AG04449 (cell line): Measurements from ENCODE around the gene POLR2F.

Source experiments
- CTCF ChIA-PET: fragments of 350-600 bp; formaldehyde crosslinking; extraction: SDS; loops from one replicate; lab custom pipeline; 2021; ENCODE audit warnings: antibody characterized with exemption; lab: Yijun Ruan, JAX
- POLR2A ChIA-PET: fragments of 400-600, 350-600 bp; formaldehyde crosslinking; extraction: SDS; loops from one replicate; lab custom pipeline; 2020; ENCODE audit warnings: antibody characterized with exemption, inconsistent platforms; lab: Yijun Ruan, JAX
- DNase-seq: peaks from one replicate; pipeline ENCODE4 v3.0.0-alpha.2; 2010; ENCODE audit warnings: low read depth, low spot score
- H3K4me3 ChIP-seq: 2 replicates; pipeline ENCODE4 v1.5.1; 2011; ENCODE audit warnings: low read depth, mild to moderate bottlenecking, control low read depth, low read length
- TF ChIP-seq, protein P1 (sequence below): IDR thresholded peaks from one replicate; pipeline ENCODE4 v1.5.1; 2011; ENCODE audit warnings: mild to moderate bottlenecking, moderate library complexity, low read length, control low read depth, inconsistent platforms; ENCODE audit not compliant: insufficient read depth; ENCODE audit errors: missing control alignments

POLR2F gene

DNA sequence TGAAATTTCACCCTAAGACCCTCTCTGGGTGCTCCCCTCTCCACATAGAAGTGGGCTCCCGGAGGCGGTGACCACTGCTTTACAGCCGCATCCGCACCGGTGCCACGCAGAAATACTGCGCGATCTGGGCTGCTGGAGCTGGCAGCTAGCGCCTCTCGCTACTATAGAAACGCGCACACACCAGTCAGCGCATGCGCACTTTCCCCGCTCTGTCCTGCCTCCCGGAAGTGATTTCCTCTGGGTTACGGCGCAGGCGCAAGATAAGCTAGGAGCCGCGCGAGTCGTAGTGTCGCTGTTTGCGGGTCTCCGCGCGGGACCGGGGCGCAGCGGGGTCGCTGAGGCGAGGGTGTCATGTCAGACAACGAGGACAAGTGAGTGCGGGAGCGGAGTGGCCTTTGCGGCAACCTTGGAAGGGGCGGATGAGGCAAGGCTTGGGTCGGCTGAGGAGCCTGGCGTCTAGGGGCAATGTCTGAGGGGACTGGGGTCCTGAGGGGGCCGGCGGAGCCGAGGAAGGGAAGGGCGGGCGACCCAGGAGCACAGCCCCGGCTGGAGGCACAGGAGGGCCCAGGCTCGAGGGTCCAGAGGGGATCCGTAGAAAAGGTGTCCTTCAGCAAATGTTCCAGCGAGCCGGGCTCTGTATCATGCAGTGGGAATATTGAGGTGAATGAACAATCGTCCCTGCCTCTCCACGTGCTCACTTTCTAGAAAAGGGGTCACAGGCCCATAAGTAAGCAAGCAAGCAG is at the start of gene POLR2F, which contains the start of gene C22orf23:
TSS of gene POLR2F (plus strand) at position 263 of the 743 bp plus-strand sequence. CDS start at position 352, 89 bp downstream.
TSS of gene C22orf23 (minus strand) at position 165 of the 743 bp plus-strand sequence. CDS start 452 bp downstream, outside the sequence.
- peak; percentile 36 for DNase-seq
- POLR2A ChIA-PET = interaction anchor here (1.0 to 1.4 kb wide), 5 partner anchors 9 to 66 kb away, joined by 3 to 4 read pairs (median 3); no protein-coding TSS in a partner anchor
- CTCF ChIA-PET = interaction anchor here (1.1 to 8.0 kb wide), 6 partner anchors 12 to 136 kb away, joined by 4 to 94 read pairs (median 8); no protein-coding TSS in a partner anchor
- H3K4me3 ChIP-seq = peak within 1 kb of the TSS; percentile 100
- TF ChIP-seq, protein P1, sequence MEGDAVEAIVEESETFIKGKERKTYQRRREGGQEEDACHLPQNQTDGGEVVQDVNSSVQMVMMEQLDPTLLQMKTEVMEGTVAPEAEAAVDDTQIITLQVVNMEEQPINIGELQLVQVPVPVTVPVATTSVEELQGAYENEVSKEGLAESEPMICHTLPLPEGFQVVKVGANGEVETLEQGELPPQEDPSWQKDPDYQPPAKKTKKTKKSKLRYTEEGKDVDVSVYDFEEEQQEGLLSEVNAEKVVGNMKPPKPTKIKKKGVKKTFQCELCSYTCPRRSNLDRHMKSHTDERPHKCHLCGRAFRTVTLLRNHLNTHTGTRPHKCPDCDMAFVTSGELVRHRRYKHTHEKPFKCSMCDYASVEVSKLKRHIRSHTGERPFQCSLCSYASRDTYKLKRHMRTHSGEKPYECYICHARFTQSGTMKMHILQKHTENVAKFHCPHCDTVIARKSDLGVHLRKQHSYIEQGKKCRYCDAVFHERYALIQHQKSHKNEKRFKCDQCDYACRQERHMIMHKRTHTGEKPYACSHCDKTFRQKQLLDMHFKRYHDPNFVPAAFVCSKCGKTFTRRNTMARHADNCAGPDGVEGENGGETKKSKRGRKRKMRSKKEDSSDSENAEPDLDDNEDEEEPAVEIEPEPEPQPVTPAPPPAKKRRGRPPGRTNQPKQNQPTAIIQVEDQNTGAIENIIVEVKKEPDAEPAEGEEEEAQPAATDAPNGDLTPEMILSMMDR = no peak

DNA sequence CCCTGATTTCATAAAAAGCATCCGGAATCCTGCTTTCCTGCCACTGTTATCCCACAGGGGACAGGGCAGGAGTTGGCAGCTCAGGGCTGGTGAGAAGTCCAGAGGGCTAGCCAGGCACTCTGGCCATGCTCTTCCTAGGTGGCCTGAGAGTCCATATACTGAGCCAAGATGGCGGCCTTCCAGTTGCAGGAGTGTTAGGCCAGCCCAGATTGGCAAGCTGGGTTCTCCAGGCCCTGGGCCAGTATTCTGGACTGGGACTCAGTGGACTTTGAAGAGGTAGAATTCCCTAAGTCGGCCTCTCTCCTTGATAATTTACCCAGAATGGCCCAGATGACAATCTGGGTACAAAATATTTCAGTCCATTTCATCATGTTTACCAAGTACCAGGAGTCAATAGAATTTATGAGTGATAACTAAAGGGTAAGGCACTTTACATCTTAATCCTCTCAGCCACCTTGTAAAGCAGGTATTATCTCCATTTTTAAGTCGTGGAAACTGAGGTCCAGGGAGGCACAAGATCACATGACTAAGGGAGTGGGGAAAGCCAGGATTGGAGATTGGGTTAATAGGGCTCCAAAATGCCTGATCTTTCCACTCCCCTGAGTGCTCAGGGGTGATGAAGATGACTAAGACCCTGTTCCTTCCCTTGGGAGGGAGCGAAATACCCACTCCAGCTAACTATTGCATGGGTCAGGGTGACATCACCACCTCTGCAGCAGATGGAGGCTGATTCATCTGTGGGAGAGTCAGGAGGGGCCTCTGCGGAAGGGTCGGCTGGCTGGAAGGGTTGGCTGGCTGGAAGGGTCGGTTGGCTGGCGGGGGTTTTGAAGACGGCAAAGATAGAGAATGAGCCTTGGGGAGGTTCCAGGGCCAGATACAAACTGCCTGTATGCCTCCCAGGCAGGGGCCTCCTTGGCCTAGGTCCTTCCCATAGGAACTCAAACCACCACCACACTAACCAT is 48.6 kb upstream of the POLR2F start:
- H3K4me3 ChIP-seq = peak overlapping the region; percentile 80
- POLR2A ChIA-PET = interaction anchor here (0.7 to 2.1 kb wide), 5 partner anchors 9 to 199 kb away, joined by 3 to 8 read pairs (median 5); partner anchors contain the start of genes C22orf23 and POLR2F
- TF ChIP-seq, protein P1 = no peak
- CTCF ChIA-PET = interaction anchor here (1.0 to 17.8 kb wide), 10 partner anchors 8 to 88 kb away, joined by 3 to 159 read pairs (median 5); no protein-coding TSS in a partner anchor
- peak; percentile 90 for DNase-seq

DNA sequence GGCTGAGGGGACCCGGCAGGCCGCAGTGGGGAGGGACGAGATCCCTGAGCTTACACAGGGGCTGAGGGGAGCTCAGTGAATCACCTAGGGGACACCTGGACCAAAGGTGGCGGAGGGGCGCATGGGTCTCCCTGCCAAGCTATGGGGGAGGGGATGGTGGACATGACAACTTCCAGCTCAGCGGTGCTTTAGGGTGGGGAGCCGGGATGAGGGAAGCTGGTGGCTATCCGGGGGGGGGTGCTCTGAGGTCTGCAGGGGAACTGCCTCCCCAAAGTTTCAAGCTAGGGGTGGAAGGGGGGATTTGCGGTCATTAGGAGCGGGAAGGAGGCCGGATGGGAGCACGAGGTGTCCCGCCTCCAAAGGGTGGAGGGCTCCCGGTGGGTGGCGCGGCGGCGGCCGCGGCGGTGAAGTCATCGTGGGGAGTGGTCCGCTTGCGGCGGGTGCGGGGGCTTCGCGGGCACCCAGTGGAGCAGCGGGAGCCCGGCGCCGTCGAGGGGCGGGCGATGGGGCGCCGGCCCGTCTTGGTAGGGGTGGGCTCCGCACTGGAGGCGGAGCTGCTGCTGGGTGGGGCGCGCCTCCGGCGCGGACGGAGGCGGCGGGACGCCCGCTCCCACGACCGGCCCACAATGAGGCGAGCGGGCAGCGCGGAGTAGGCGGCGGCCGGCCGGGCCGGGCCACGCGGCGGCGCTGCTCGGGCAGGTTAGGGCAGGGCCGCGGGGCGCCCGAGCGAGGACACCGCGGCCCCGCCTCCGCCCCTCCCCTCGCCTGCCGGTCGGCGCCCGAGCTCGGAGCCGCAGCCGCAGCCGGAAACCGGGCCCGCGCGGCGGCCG is 47.8 kb upstream of the POLR2F start, which contains the start of gene MICALL1:
TSS of gene MICALL1 (plus strand) at position 764 of the 830 bp plus-strand sequence. CDS start 126 bp downstream, outside the sequence.
- DNase-seq = no peak

DNA sequence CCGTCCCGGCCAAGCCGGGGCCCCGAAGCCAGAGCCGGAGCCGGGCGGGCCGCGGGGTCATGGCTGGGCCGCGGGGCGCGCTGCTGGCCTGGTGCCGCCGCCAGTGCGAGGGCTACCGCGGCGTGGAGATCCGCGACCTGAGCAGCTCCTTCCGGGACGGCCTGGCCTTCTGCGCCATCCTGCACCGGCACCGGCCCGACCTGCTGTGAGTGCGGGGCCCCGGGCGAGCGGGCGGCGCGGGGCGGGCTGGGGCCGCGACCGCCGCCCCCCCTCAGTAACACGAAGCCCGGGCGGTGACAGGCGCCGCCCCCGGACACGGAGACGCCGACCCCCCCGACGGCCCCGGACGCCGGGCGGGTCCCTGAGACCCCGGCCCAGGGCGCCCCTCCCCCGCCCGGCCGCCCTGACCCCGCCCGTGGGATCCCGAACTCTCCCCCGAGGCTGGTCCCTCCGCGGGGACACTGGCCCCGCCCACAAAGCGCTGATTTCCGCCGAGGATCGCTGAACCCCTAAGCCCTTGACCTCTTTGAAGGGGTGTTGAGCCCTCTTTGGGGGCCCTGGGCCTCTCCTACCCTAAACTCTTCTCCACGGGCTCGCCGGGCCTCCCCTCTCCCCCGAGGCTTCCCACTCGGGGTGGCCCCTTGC is 47.0 kb upstream of the POLR2F start:
- ChIA-PET POLR2A (interaction anchor here (0.8 to 2.1 kb wide), 4 partner anchors 10 to 20 kb away, joined by 3 to 8 read pairs (median 6); no protein-coding TSS in a partner anchor), CTCF (interaction anchor here (1.0 to 17.8 kb wide), 11 partner anchors 8 to 89 kb away, joined by 3 to 159 read pairs (median 5); no protein-coding TSS in a partner anchor)
- peak overlapping the region; percentile 80 for H3K4me3 ChIP-seq
- TF ChIP-seq, protein P1 = no peak
- DNase-seq = no peak

More for the DNA sequence above, 47.8 kb upstream of the POLR2F start, which contains the start of gene MICALL1:
- TF ChIP-seq, protein P1 = no peak
- ChIA-PET POLR2A (interaction anchor here (0.7 to 2.1 kb wide), 6 partner anchors 10 to 200 kb away, joined by 3 to 8 read pairs (median 4); partner anchors contain the start of genes C22orf23 and POLR2F), CTCF (interaction anchor here (1.0 to 17.8 kb wide), 12 partner anchors 9 to 88 kb away, joined by 3 to 159 read pairs (median 4); no protein-coding TSS in a partner anchor)
- peak within 1 kb of the TSS; percentile 80 for H3K4me3 ChIP-seq
